Loucy (cell line): ENCODE data around the gene LMBRD2.

Experiments
- CTCF ChIP-seq: fragments of 200-600 bp; sonication (generic); conservative IDR thresholded peaks from 2 replicates; pipeline ENCODE4 v1.5.1; 2014; ENCODE audit warnings: mild to moderate bottlenecking, antibody characterized with exemption, low read length
- EZH2phosphoT487 ChIP-seq: fragments of 200-600 bp; IDR thresholded peaks from 2 replicates; pipeline ENCODE4 v1.6.1; 2018; ENCODE audit warnings: antibody characterized with exemption, mild to moderate bottlenecking, moderate library complexity, borderline replicate concordance

- no peak for TF ChIP-seq CTCF
- no peak for TF ChIP-seq EZH2phosphoT487
Measured at GRCh38 chr5:36193746-36194145, 42.1 kb upstream of the LMBRD2 start.
